ENCODE measurements around the gene USP35. TPM values are rescaled to one million over a fixed set of nuclear protein-coding genes. Genes with fewer than 3 reads are reported as not detected.

The USP35 gene
- total RNA-seq, 2 donors from 2014 or later = 8.6 to 11.2 TPM

DNA sequence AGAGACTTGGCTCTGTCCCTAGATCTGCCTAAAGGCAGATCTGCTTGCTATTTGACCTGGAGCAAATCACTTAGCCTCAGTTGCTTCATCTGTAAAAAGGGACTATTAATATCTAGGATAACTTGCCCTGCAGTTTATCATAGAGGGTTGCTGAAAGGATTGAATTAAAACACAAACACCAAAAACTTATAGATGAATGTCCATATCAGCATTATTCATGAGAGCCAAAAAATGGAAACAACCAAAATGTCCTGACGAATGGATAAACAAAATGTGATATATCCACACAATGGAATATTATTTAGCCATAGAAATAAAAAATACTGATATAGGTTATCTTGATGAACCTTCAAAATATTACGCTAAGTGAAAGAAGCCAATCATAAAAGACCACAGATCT is 67.2 kb downstream of the USP35 start:
- no peaks in the 10 kb centered on the region for H3K36me3 Mint-ChIP-seq (ENCODE audit: low read depth)
- H3K27ac Mint-ChIP-seq = no peak overlapping the region
- H3K4me1 ChIP-seq (ENCODE audit: control insufficient read depth, insufficient read depth, low read length) = no peaks in the 10 kb centered on the region
- no peak overlapping the region for H3K27ac ChIP-seq (ENCODE audit: low read depth, low read length)
- no peaks in the 10 kb centered on the region for H3K9me3 Mint-ChIP-seq
- no peaks in the 10 kb centered on the region for H3K27me3 ChIP-seq (ENCODE audit: control insufficient read depth, insufficient read depth, low read length, poor library complexity, severe bottlenecking)
- 100% methylated on average over 1 of the region's 2 CpGs for WGBS, 2 experiments (ENCODE audit: insufficient coverage in 1 of 2, insufficient read length in 1 of 2)
- H3K4me1 Mint-ChIP-seq = peaks cover 10% of the 10 kb centered on the region
- H3K4me3 Mint-ChIP-seq = no peak overlapping the region
- TF ChIP-seq, protein P1, sequence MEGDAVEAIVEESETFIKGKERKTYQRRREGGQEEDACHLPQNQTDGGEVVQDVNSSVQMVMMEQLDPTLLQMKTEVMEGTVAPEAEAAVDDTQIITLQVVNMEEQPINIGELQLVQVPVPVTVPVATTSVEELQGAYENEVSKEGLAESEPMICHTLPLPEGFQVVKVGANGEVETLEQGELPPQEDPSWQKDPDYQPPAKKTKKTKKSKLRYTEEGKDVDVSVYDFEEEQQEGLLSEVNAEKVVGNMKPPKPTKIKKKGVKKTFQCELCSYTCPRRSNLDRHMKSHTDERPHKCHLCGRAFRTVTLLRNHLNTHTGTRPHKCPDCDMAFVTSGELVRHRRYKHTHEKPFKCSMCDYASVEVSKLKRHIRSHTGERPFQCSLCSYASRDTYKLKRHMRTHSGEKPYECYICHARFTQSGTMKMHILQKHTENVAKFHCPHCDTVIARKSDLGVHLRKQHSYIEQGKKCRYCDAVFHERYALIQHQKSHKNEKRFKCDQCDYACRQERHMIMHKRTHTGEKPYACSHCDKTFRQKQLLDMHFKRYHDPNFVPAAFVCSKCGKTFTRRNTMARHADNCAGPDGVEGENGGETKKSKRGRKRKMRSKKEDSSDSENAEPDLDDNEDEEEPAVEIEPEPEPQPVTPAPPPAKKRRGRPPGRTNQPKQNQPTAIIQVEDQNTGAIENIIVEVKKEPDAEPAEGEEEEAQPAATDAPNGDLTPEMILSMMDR (conservative IDR thresholded peaks at IDR 0.05) = no peak
- H3K9me3 ChIP-seq (ENCODE audit: control insufficient read depth, low read length) = no peaks in the 10 kb centered on the region
- no peak overlapping the region for H3K4me3 ChIP-seq (ENCODE audit: low read length)
- H3K9ac ChIP-seq (ENCODE audit: extremely low read depth, low read length, poor library complexity, severe bottlenecking) = no peak overlapping the region
- no peak for DNase-seq
- no peaks in the 10 kb centered on the region for H3K27me3 Mint-ChIP-seq (ENCODE audit: insufficient read depth)
- H3K36me3 ChIP-seq (ENCODE audit: control insufficient read depth, insufficient read depth, low read length) = peaks cover 14% of the 10 kb centered on the region

DNA sequence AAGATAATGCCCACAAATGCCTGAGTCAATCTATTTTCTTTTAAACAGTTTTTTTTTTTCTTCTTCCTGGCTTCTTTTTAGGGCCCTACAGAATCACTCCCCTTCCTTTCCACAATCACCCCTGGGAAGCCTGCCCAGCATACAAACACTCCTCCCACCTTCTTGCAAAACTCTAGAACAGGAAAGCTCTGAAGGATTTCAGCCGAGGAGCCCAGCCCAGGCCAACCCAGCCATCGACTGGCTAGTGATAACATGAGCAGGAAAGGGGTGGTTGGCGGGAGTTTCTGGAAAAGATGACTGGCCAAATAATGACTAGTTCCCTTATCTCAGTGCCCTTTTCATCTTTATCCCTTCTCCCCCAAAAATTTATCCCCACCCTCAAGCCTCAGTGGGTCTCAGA is 68.2 kb downstream of the USP35 start:
- H3K4me3 ChIP-seq (ENCODE audit: low read length) = no peak overlapping the region
- H3K4me1 Mint-ChIP-seq = peaks cover 14% of the 10 kb centered on the region
- H3K27ac ChIP-seq (ENCODE audit: low read depth, low read length) = no peak overlapping the region
- TF ChIP-seq, protein P1 (conservative IDR thresholded peaks at IDR 0.05) = no peak
- H3K9me3 Mint-ChIP-seq = no peaks in the 10 kb centered on the region
- peaks cover 14% of the 10 kb centered on the region for H3K36me3 ChIP-seq (ENCODE audit: control insufficient read depth, insufficient read depth, low read length)
- peaks cover 2% of the 10 kb centered on the region for H3K4me1 ChIP-seq (ENCODE audit: control insufficient read depth, insufficient read depth, low read length)
- H3K36me3 Mint-ChIP-seq (ENCODE audit: low read depth) = no peaks in the 10 kb centered on the region
- H3K4me3 Mint-ChIP-seq = no peak overlapping the region
- no peaks in the 10 kb centered on the region for H3K27me3 ChIP-seq (ENCODE audit: control insufficient read depth, insufficient read depth, low read length, poor library complexity, severe bottlenecking)
- H3K27ac Mint-ChIP-seq = no peak overlapping the region
- no peak for DNase-seq
- 84 to 95% methylated on average over 3 of the region's 3 CpGs for WGBS, 2 experiments (ENCODE audit: insufficient coverage in 1 of 2, insufficient read length in 1 of 2)
- H3K27me3 Mint-ChIP-seq (ENCODE audit: insufficient read depth) = no peaks in the 10 kb centered on the region
- H3K9ac ChIP-seq (ENCODE audit: extremely low read depth, low read length, poor library complexity, severe bottlenecking) = no peak overlapping the region
- H3K9me3 ChIP-seq (ENCODE audit: control insufficient read depth, low read length) = no peaks in the 10 kb centered on the region

DNA sequence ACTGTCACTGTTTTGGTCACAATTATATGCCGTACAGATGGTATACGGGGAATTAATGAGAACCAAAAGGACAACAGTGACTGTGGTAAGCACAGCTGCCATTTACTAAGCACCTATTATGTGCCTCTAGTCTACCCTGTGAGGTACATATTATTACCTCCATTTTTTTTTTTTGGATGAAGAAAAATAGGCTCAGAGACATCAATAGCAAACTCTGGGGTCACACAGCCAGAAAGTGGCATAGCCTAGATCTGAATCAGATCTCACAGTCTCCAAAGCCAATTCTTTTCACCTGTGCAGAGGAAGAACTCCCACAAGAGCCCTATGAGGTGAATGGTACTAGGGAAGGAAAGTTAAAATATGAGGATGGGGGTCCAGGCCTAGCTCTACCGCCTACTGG is 68.9 kb downstream of the USP35 start:
- H3K36me3 ChIP-seq (ENCODE audit: control insufficient read depth, insufficient read depth, low read length) = peaks cover 14% of the 10 kb centered on the region
- H3K36me3 Mint-ChIP-seq (ENCODE audit: low read depth) = no peaks in the 10 kb centered on the region
- H3K27me3 Mint-ChIP-seq (ENCODE audit: insufficient read depth) = no peaks in the 10 kb centered on the region
- H3K9ac ChIP-seq (ENCODE audit: extremely low read depth, low read length, poor library complexity, severe bottlenecking) = no peak overlapping the region
- H3K9me3 ChIP-seq (ENCODE audit: control insufficient read depth, low read length) = no peaks in the 10 kb centered on the region
- no peaks in the 10 kb centered on the region for H3K9me3 Mint-ChIP-seq
- H3K27ac Mint-ChIP-seq = no peak overlapping the region
- H3K4me1 ChIP-seq (ENCODE audit: control insufficient read depth, insufficient read depth, low read length) = peaks cover 3% of the 10 kb centered on the region
- DNase-seq = no peak
- peaks cover 21% of the 10 kb centered on the region for H3K4me1 Mint-ChIP-seq
- no peaks in the 10 kb centered on the region for H3K27me3 ChIP-seq (ENCODE audit: control insufficient read depth, insufficient read depth, low read length, poor library complexity, severe bottlenecking)
- H3K4me3 ChIP-seq (ENCODE audit: low read length) = no peak overlapping the region
- 94 to 98% methylated on average over 2 of the region's 3 CpGs for WGBS, 2 experiments (ENCODE audit: insufficient coverage in 1 of 2, insufficient read length in 1 of 2)
- H3K27ac ChIP-seq (ENCODE audit: low read depth, low read length) = no peak overlapping the region
- no peak overlapping the region for H3K4me3 Mint-ChIP-seq
- TF ChIP-seq, protein P1 (conservative IDR thresholded peaks at IDR 0.05) = no peak
